Activated CD8-positive, alpha-beta T cell treated with anti-CD3 and anti-CD28 coated beads for 36 hours (primary cell): ENCODE results near the gene DNAI1. TPM values are rescaled to one million over a fixed set of nuclear protein-coding genes. Genes with fewer than 3 reads are reported as not detected.
"Not testable (repeated sequence)": the region's sequence is repeated elsewhere in the genome, so short reads cannot be mapped to it uniquely, and the experiment has no call there.

Experiments used
- ATAC-seq: fragments of 200-7000 bp; cut with Tn5 transposase; one replicate; pipeline ENCODE4 v1.10.0; 2021; ENCODE audit warnings: mild to moderate bottlenecking, moderate library complexity
- CTCF ChIA-PET: fragments of 350-600 bp; sonication (Branson Sonifier 250); formaldehyde crosslinking; loops from one replicate; lab custom pipeline; 2021; ENCODE audit warnings: antibody characterized with exemption; lab: Charles Lee
- POLR2A ChIA-PET: fragments of 350-600 bp; sonication (Branson Sonifier 250); formaldehyde crosslinking; loops from one replicate; lab custom pipeline; 2021; ENCODE audit warnings: antibody characterized with exemption; lab: Charles Lee
- DNase-seq: peaks from one replicate; pipeline ENCODE4 v3.0.0-alpha.2; 2020
- H3K27ac Mint-ChIP-seq: one replicate; pipeline ENCODE4 v1.8.0; 2021; ENCODE audit warnings: mild to moderate bottlenecking, mixed read lengths
- H3K27me3 Mint-ChIP-seq: one replicate; pipeline ENCODE4 v1.8.0; 2021; ENCODE audit warnings: mixed read lengths
- H3K36me3 Mint-ChIP-seq: one replicate; pipeline ENCODE4 v1.8.0; 2021; ENCODE audit warnings: low read depth, mixed read lengths
- H3K4me1 Mint-ChIP-seq: one replicate; pipeline ENCODE4 v1.8.0; 2021; ENCODE audit warnings: low read depth, mixed read lengths
- H3K4me3 Mint-ChIP-seq: one replicate; pipeline ENCODE4 v1.8.0; 2021; ENCODE audit warnings: mild to moderate bottlenecking, moderate library complexity, mixed read lengths
- H3K9me3 Mint-ChIP-seq: one replicate; pipeline ENCODE4 v1.8.0; 2021; ENCODE audit warnings: mixed read lengths
- CTCF ChIP-seq: fragments of 200-600 bp; IDR thresholded peaks from one replicate; pipeline ENCODE4 v1.8.0; 2022; ENCODE audit warnings: antibody characterized with exemption, mild to moderate bottlenecking
- intact Hi-C: fragments of 100-400 bp; cut with micrococcal nuclease; formaldehyde crosslinking; loops from one replicate; pipeline ENCODE4 v1.10.0; 2022
- total RNA-seq, 2 experiments: library from RNA; stranded (reverse); gene quantifications; one replicate each; pipeline ENCODE4 v1.2.3, GENCODE V29; 2021

Gene DNAI1
- total RNA-seq, 2 experiments from 2014 or later: 0.18 TPM; not detected in 1

GRCh38 chr9:34464571-34464970, 6.0 kb downstream of the DNAI1 start:
- ATAC-seq: no peak
- ChIA-PET CTCF (interaction anchor here (1.1 to 1.4 kb wide), 4 partner anchors 29 to 170 kb away, joined by 3 to 4 read pairs (median 3); no protein-coding TSS in a partner anchor), POLR2A (interaction anchor here (1.8 kb wide), 1 partner anchor 88 kb away, joined by 3 read pairs; the partner anchor contains the start of gene MYORG)
- intact Hi-C loops: no loop called here
- no peak overlapping the region for H3K27ac Mint-ChIP-seq
- DNase-seq: no peak
- peaks cover 4% of the 10 kb centered on the region for H3K4me1 Mint-ChIP-seq
- H3K27me3 Mint-ChIP-seq: peaks cover 13% of the 10 kb centered on the region
- H3K4me3 Mint-ChIP-seq: no peak overlapping the region
- TF ChIP-seq CTCF: no peak
- H3K36me3 Mint-ChIP-seq: no peaks in the 10 kb centered on the region
- no peaks in the 10 kb centered on the region for H3K9me3 Mint-ChIP-seq

GRCh38 chr9:34465468-34465867, 6.9 kb downstream of the DNAI1 start:
- DNase-seq (no peak), ATAC-seq (no peak)
- no peaks in the 10 kb centered on the region for H3K36me3 Mint-ChIP-seq
- no peak for TF ChIP-seq CTCF
- ChIA-PET POLR2A (no interaction called here), CTCF (interaction anchor here (1.0 to 1.4 kb wide), 2 partner anchors 11 to 169 kb away, joined by 4 read pairs; no protein-coding TSS in a partner anchor)
- no peak overlapping the region for H3K27ac Mint-ChIP-seq
- H3K9me3 Mint-ChIP-seq: no peaks in the 10 kb centered on the region
- H3K4me3 Mint-ChIP-seq: no peak overlapping the region
- intact Hi-C loops: no loop called here
- peaks cover 10% of the 10 kb centered on the region for H3K27me3 Mint-ChIP-seq
- H3K4me1 Mint-ChIP-seq: no peaks in the 10 kb centered on the region

GRCh38 chr9:34475097-34475496, 16.5 kb downstream of the DNAI1 start:
- Mint-ChIP-seq H3K27ac (no peak overlapping the region), H3K27me3 (peaks cover 5% of the 10 kb centered on the region), H3K36me3 (no peaks in the 10 kb centered on the region), H3K4me3 (no peak overlapping the region), H3K9me3 (no peaks in the 10 kb centered on the region), H3K4me1 (no peaks in the 10 kb centered on the region)
- no peak for TF ChIP-seq CTCF
- intact Hi-C loops: no loop called here
- DNase-seq (no peak), ATAC-seq (no peak)
- POLR2A ChIA-PET: interaction anchor here (0.8 kb wide), 1 partner anchor 22 kb away, joined by 3 read pairs; no protein-coding TSS in a partner anchor
- CTCF ChIA-PET: interaction anchor here (0.9 kb wide), 1 partner anchor 29 kb away, joined by 3 read pairs; no protein-coding TSS in a partner anchor

GRCh38 chr9:34477541-34477940, 18.9 kb downstream of the DNAI1 start:
- ChIA-PET CTCF (interaction anchor here (1.0 to 2.0 kb wide), 3 partner anchors 22 to 74 kb away, joined by 3 to 8 read pairs (median 4); no protein-coding TSS in a partner anchor), POLR2A (interaction anchor here (0.6 kb wide), 1 partner anchor 30 kb away, joined by 3 read pairs; no protein-coding TSS in a partner anchor)
- H3K9me3 Mint-ChIP-seq: no peaks in the 10 kb centered on the region
- H3K4me3 Mint-ChIP-seq: no peak overlapping the region
- no peak overlapping the region for H3K27ac Mint-ChIP-seq
- intact Hi-C loops: no loop called here
- no peak for TF ChIP-seq CTCF
- DNase-seq (no peak), ATAC-seq (no peak)
- no peaks in the 10 kb centered on the region for H3K4me1 Mint-ChIP-seq
- no peaks in the 10 kb centered on the region for H3K36me3 Mint-ChIP-seq
- peaks cover 5% of the 10 kb centered on the region for H3K27me3 Mint-ChIP-seq

- intact Hi-C loops: no loop called here
- no peak overlapping the region for H3K4me3 Mint-ChIP-seq
- no peaks in the 10 kb centered on the region for H3K9me3 Mint-ChIP-seq
- H3K27ac Mint-ChIP-seq: no peak overlapping the region
- no peak for ATAC-seq
- CTCF ChIA-PET: interaction anchor here (1.0 kb wide), 1 partner anchor 75 kb away, joined by 3 read pairs; no protein-coding TSS in a partner anchor
- TF ChIP-seq CTCF: no peak
- H3K36me3 Mint-ChIP-seq: no peaks in the 10 kb centered on the region
- H3K27me3 Mint-ChIP-seq: peaks cover 5% of the 10 kb centered on the region
- POLR2A ChIA-PET: interaction anchor here (0.6 kb wide), 1 partner anchor 76 kb away, joined by 3 read pairs; no protein-coding TSS in a partner anchor
- DNase-seq: no peak
- no peaks in the 10 kb centered on the region for H3K4me1 Mint-ChIP-seq
Measured at GRCh38 chr9:34479431-34479866, 20.8 kb downstream of the DNAI1 start.

- H3K4me1 Mint-ChIP-seq, DNase-seq, H3K9me3 Mint-ChIP-seq, CTCF ChIA-PET, H3K27me3 Mint-ChIP-seq, POLR2A ChIA-PET, H3K4me3 Mint-ChIP-seq, H3K36me3 Mint-ChIP-seq, H3K27ac Mint-ChIP-seq, intact Hi-C loops, ATAC-seq: not testable (repeated sequence)
Measured at GRCh38 chr9:34481620-34482019, 23.0 kb downstream of the DNAI1 start.

- H3K4me3 Mint-ChIP-seq, H3K27me3 Mint-ChIP-seq, H3K9me3 Mint-ChIP-seq, CTCF ChIA-PET, ATAC-seq, H3K4me1 Mint-ChIP-seq, H3K36me3 Mint-ChIP-seq, POLR2A ChIA-PET, intact Hi-C loops, H3K27ac Mint-ChIP-seq, DNase-seq: not testable (repeated sequence)
Measured at GRCh38 chr9:34482746-34483145, 24.1 kb downstream of the DNAI1 start.
